GM19099 (cell line): ENCODE measurements around the gene CNR1.

ENCODE experiments used
- POLR2A ChIP-seq: IDR thresholded peaks from 3 replicates; pipeline ENCODE4 v1.6.1; 2011; ENCODE audit warnings: low read depth; ENCODE audit not compliant: insufficient read length; ENCODE audit errors: extremely low read depth

Gene CNR1

GRCh38 chr6:88114838-88115237 lies 51.3 kb downstream of the CNR1 start:
- TF ChIP-seq POLR2A: no peak

- no peak for TF ChIP-seq POLR2A
Measured at GRCh38 chr6:88111991-88112390, 54.2 kb downstream of the CNR1 start.

- no peak for TF ChIP-seq POLR2A
Measured at GRCh38 chr6:88107241-88107640, 58.9 kb downstream of the CNR1 start.

GRCh38 chr6:88105741-88106340 lies 60.3 kb downstream of the CNR1 start:
- TF ChIP-seq POLR2A: no peak
